ENCODE data around the gene STAM. TPM values are rescaled to one million over a fixed set of nuclear protein-coding genes. Genes with fewer than 3 reads are reported as not detected.

Gene STAM
- total RNA-seq, 1 experiment from 2014 or later = 29.3 TPM

DNA sequence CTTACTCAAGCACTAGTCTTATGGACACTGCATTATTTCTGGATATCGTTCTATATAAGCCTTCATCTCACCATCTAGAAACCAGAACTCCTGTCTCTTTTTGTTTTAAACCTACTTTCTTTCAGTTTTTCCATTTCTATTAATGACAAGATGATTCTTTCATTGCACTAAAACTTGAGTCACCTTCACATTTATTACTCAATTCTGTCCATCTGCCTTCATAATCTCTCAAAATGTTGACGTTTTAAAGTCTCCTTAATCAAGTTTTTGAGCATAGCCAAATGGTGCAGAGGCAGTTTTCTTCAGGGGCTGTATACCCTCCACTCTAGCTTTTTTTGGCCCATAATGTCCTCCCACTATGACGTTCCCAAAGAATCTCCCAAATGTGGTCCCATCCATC is 17.6 kb downstream of the STAM start:
- no peak overlapping the region for H3K18ac ChIP-seq (ENCODE audit: insufficient read length, low read depth, low read length)

More for the DNA sequence above, 17.6 kb downstream of the STAM start:
- Histone ChIP-seq H3K23ac (ENCODE audit: insufficient read length, low read depth, low read length) (no peak overlapping the region), H3K4ac (ENCODE audit: low read depth, low read length) (no peak overlapping the region), H3K14ac (ENCODE audit: insufficient read depth, low read length) (no peak overlapping the region), H3K4me2 (ENCODE audit: insufficient read depth, insufficient read length, low read length) (no peak overlapping the region), H2AK5ac (ENCODE audit: insufficient read length, low read length) (no peak overlapping the region), H3K9me3 (ENCODE audit: control insufficient read depth, low read depth, low read length) (no peaks in the 10 kb centered on the region), H3K79me1 (ENCODE audit: insufficient read depth, low read depth, low read length, poor library complexity, severe bottlenecking) (no peaks in the 10 kb centered on the region), H3K56ac (ENCODE audit: insufficient read length, low read depth, low read length) (no peak overlapping the region), H3K27me3 (ENCODE audit: insufficient read depth, low read length) (no peaks in the 10 kb centered on the region), H3K27ac (ENCODE audit: insufficient read length, low read depth, low read length) (no peak overlapping the region), H2BK12ac (ENCODE audit: insufficient read length, low read depth, low read length) (no peak overlapping the region), H3K79me2 (ENCODE audit: insufficient read depth, low read length) (peaks cover 1% of the 10 kb centered on the region; the same call in 1 of the 2 replicates), H2BK15ac (ENCODE audit: low read depth, low read length) (no peak overlapping the region), H4K91ac (ENCODE audit: insufficient read length, low read depth, low read length) (no peak overlapping the region), H4K8ac (replicated peaks; ENCODE audit: insufficient read length, low read depth, low read length) (no peak overlapping the region), H2BK5ac (ENCODE audit: insufficient read length, low read length) (no peak overlapping the region), H3T11ph (ENCODE audit: low read length) (no peak overlapping the region), H2AFZ (ENCODE audit: low read length) (no peak overlapping the region), H3K9ac (ENCODE audit: extremely low read depth, insufficient read length, low read length) (no peak overlapping the region), H2BK20ac (ENCODE audit: low read depth, low read length, poor library complexity, severe bottlenecking) (no peak overlapping the region), H3K23me2 (ENCODE audit: insufficient read length, low read depth, low read length, poor library complexity, severe bottlenecking) (no peaks in the 10 kb centered on the region), H2BK120ac (ENCODE audit: low read depth, low read length, poor library complexity, severe bottlenecking) (no peak overlapping the region), H4K20me1 (ENCODE audit: control insufficient read depth, insufficient read depth, insufficient read length) (no peaks in the 10 kb centered on the region), H3K4me1 (ENCODE audit: insufficient read depth, low read length) (no peaks in the 10 kb centered on the region; the same call in 1 of the 2 replicates), H4K5ac (ENCODE audit: insufficient read length, low read depth, low read length) (no peak overlapping the region)
- no peak overlapping the region; a peak in 1 of 7 replicates for H3K27ac Mint-ChIP-seq
- H3K4me1 Mint-ChIP-seq = peaks cover 10 to 25% of the 10 kb centered on the region in 2 experiments
- peaks cover 11 to 17% of the 10 kb centered on the region in 2 experiments for H3K9me3 Mint-ChIP-seq
- DNase-seq = no peak
- WGBS (ENCODE audit: extremely low coverage, insufficient read length, low lambda C conversion rate) = no CpG with 5 or more reads among the region's 3 CpGs
- no peak overlapping the region for H3K4me3 Mint-ChIP-seq
- TF ChIP-seq CTCF (conservative IDR thresholded peaks at IDR 0.05) = no peak
- no peaks in the 10 kb centered on the region for H3K27me3 Mint-ChIP-seq (ENCODE audit: low read depth)
- peaks cover 12 to 29% (median 13%) of the 10 kb centered on the region in 3 experiments for H3K36me3 Mint-ChIP-seq (ENCODE audit: insufficient read depth in 1 of 3, low read depth in 3 of 3)

All from H9 (cell line).